HG03460 (cell line): ENCODE data around the gene MCU.
"Not testable (repeated sequence)": the region's sequence is repeated elsewhere in the genome, so short reads cannot be mapped to it uniquely, and the experiment has no call there.

Experiments
- ATAC-seq: cut with Tn5 transposase; IDR thresholded peaks from one replicate; pipeline ENCODE4 v1.9.1; 2021; ENCODE audit not compliant: unreplicated experiment

Gene MCU

DNA sequence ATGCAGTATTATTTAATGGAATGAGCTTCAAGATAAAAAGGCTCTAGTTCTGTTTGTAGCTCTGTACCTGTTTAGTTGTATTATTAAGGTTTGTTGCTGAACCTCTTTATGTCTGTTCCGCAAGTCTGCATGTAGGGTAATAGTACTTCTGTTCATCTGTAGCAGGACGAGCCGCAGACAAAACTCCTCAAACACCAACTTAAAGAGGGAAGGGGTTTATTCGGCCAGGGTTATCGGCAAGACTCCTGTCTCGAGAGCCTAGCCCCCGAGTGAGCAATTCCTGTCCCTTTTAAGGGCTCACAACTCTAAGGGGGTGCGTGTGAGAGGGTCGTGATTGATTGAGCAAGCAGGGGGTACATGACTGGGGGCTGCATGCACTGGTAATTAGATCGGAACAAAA is 67.0 kb downstream of the MCU start:
- not testable (repeated sequence) for ATAC-seq

DNA sequence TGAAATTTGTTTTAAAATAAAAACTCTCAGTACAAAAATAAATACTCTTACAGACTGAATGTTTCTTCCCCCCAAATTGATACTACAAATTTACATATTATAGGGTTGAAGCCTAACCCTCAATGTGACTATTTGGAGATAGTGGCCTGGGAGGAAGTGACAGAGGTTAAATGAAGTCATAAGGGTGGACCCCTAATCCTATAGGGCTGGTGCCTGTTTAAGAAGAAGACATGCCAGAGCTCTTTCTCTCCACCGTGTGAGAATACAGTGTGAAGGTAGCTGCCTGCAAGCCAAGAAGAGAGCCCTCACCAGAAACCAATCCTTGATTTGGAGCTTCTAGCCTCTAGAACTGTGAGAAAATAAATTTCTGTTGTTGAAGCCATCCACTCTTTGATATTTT is 67.6 kb downstream of the MCU start:
- ATAC-seq, result no peak

DNA sequence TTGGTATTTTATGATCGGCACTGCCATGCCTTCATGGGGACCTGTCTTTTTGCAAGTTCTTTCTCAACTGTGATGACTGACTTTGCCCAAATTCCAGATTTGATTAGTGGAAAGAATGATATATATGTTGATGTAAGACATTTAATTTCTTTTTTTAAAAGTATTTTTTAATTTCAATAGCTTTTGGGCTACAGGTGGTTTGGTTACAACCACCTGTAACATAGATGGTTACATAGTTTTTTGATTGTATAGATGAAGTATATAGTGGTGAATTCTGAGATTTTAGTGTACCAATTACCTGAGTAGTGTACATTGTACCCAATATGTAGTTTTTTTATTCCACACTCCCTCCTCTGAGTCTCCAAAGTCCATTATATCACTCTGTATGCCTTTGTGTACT is 69.6 kb downstream of the MCU start:
- no peak for ATAC-seq

DNA sequence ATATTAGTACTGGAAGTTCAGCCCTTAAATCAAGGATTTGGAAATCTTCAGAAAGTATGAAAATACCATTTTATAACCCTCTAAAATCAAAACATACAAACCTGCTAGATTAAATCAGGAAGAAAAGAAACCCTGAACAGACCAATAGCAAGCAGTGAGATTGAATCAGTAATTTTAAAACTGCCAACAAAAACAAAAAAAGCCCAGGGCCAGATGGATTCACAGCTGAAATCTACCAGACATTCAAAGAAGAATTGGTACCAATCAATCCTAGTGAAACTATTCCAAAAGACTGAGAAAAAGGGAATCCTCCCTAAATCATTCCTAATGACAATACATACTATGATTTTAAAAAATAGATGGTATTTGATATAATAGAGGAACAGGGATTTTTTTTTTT is 70.1 kb downstream of the MCU start:
- no peak for ATAC-seq

GRCh38 chr10:72763201-72763600 is 71.3 kb downstream of the MCU start:
- no peak for ATAC-seq

DNA sequence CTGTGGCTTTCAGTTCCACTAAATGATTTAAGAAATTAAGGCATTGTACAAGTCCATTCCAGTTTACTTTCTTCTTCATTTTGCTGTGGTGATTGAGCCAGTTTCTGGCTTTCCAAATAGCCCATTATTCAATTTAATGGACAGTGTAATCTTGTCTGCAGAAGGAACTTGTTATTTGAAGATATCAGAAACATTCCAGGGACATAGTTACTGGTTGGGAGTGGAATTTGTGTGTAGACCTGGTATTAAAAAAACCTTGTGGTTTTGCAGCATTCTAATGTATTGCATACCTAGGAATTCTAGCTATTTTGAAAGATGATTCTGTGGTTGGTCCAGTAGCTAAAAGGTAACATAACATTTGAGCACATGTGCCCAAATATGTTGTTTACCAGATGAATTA is 72.2 kb downstream of the MCU start:
- no peak for ATAC-seq

- ATAC-seq, result no peak
Measured at GRCh38 chr10:72765051-72765745, 73.3 kb downstream of the MCU start.

GRCh38 chr10:72771195-72771594 is 79.3 kb downstream of the MCU start:
- ATAC-seq, result not testable (repeated sequence)

GRCh38 chr10:72772031-72772430 is 80.1 kb downstream of the MCU start:
- no peak for ATAC-seq

DNA sequence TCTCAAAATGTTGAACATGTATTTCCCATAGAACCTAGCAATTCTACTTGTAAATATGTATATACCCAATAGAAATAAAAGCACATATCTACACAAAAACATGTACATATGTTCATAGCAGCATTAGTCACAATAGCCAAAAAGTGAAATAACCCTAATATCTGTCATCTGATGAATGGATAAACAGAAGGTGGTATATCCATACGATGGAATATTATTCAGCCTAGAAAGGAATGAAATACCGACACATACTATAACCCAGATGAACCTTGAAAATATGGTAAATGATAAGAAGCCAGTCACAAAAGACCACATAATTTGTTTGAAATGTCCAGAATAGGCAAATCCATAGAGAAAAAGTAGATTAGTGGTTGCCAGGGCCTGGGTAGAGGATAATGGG is 87.9 kb downstream of the MCU start:
- no peak for ATAC-seq

- no peak for ATAC-seq
Measured at GRCh38 chr10:72782649-72783330, 90.8 kb downstream of the MCU start.

- ATAC-seq, result no peak
Measured at GRCh38 chr10:72783410-72783833, 91.5 kb downstream of the MCU start.

- ATAC-seq, result no peak
Measured at GRCh38 chr10:72784551-72785351, 92.8 kb downstream of the MCU start.

DNA sequence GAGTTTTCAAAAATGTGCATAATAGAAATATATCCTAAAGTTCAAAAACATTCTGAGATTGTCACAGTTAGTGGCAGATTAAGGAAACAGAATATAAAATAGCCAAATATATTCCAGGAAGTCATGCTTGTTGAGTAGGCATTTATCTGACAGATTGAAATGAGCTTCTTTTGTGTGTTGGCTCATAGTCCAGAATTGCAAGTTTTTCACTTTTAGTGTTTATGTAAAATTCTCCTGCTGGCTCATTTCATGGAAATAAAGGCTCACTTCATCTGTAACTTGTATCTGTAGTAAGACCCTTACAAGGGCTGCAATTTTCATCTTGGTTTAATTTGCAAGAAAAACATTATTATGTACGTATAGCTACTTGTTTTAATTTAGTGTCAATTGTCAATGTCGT is 93.5 kb downstream of the MCU start:
- no peak for ATAC-seq

- no peak for ATAC-seq
Measured at GRCh38 chr10:72790216-72790990, 98.5 kb downstream of the MCU start.

DNA sequence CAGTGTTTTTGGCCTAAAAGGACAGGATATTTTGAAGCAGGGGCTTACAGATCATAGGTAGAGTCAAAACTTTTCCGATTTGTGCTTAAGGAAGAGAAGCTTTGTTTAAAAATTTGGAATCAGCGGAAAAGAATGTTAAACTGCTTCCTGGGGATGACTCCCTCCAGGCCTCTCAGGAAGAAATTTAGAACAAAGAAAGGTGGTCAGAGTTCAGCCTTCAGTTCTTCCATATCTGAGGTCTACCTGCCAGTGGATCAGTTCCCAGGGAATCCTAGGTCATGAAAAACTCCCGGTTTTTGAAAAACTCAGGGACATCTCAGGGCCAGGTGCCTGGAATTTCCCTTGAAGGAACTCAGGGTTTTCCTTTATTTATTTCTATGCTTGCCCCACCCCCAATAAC is 100.3 kb downstream of the MCU start:
- no peak for ATAC-seq

- ATAC-seq, result no peak
Measured at GRCh38 chr10:72793752-72794151, 101.8 kb downstream of the MCU start.

DNA sequence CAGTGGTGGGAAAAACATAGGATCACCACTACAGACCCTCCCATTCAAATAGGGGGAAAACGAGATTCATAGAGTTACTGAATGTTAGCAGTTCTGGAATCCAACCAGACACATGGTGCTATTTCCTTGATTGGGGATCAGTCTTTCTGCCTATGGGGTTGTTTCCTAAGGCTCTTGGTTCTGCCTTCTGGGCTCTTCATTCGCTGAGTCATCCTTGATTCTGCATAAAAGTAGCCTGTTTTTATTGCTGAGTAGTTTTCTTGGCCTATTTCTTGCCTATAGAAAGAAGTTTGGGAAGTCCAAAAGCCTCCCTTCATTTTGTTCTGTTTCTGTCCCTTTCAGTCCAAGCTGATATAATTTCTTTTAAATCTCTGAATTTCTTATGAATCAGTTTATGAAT is 102.3 kb downstream of the MCU start:
- no peak for ATAC-seq

DNA sequence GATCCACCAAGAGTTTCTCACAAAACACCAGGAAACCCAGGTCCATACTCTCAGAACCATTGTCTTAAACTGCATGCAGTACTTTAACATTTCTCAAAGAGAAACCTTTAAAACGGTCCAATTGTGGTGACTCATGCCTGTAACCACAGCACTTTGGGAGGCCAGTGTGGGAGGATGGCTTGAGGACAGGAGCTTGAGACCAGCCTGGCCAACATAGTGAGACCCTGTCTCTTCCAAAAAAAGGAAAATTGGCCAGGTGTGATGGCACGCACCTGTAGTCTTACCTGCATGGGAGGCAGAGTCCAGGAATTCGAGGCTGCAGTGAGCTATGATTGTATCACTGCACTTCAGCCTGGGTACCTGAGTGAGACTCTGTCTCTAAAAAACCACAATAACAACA is 104.1 kb downstream of the MCU start:
- ATAC-seq, result no peak

GRCh38 chr10:72796538-72796937 is 104.6 kb downstream of the MCU start:
- no peak for ATAC-seq
